Hepatocyte (in vitro differentiated cells): Measurements from ENCODE around the gene ZSCAN10. TPM values are rescaled to one million over a fixed set of nuclear protein-coding genes. Genes with fewer than 3 reads are reported as not detected.
"Not testable (repeated sequence)": the region's sequence is repeated elsewhere in the genome, so short reads cannot be mapped to it uniquely, and the experiment has no call there.

Source experiments
- DNase-seq: peaks from one replicate; pipeline ENCODE4 v3.0.0-alpha.2; 2016; ENCODE audit warnings: low spot score
- H2AFZ ChIP-seq: fragments of 200-600 bp; sonication (generic); 2 replicates; pipeline ENCODE4 v1.6.0; 2016; ENCODE audit warnings: antibody characterized with exemption, mild to moderate bottlenecking
- H3K27ac ChIP-seq: fragments of 200-600 bp; sonication (generic); 2 replicates; pipeline ENCODE4 v1.5.1; 2016; ENCODE audit warnings: mild to moderate bottlenecking
- H3K27me3 ChIP-seq: fragments of 200-600 bp; sonication (generic); 2 replicates; pipeline ENCODE4 v1.6.1; 2016
- H3K36me3 ChIP-seq: fragments of 200-600 bp; sonication (generic); replicated peaks from 2 replicates; pipeline ENCODE4 v1.5.1; 2016; ENCODE audit warnings: low read depth; ENCODE audit not compliant: insufficient read depth
- H3K4me1 ChIP-seq: fragments of 200-600 bp; sonication (generic); 2 replicates; pipeline ENCODE4 v1.5.1; 2016; ENCODE audit warnings: mild to moderate bottlenecking, moderate library complexity; ENCODE audit not compliant: insufficient read depth
- H3K4me2 ChIP-seq: fragments of 200-600 bp; sonication (generic); 2 replicates; pipeline ENCODE4 v1.6.0; 2016
- H3K4me3 ChIP-seq: fragments of 200-600 bp; sonication (generic); 2 replicates; pipeline ENCODE4 v1.5.1; 2016; ENCODE audit warnings: mild to moderate bottlenecking
- H3K79me2 ChIP-seq: fragments of 200-600 bp; sonication (generic); 2 replicates; pipeline ENCODE4 v1.6.0; 2017; ENCODE audit warnings: mild to moderate bottlenecking
- H3K9me2 ChIP-seq: fragments of 200-600 bp; sonication (generic); replicated peaks from 2 replicates; pipeline ENCODE4 v1.6.0; 2017; ENCODE audit warnings: mild to moderate bottlenecking; ENCODE audit not compliant: insufficient read depth
- H3K9me3 ChIP-seq: fragments of 200-600 bp; sonication (generic); 2 replicates; pipeline ENCODE4 v1.5.1; 2016; ENCODE audit warnings: low read depth, mild to moderate bottlenecking
- H4K20me1 ChIP-seq: fragments of 200-600 bp; sonication (generic); 2 replicates; pipeline ENCODE4 v1.6.0; 2016; ENCODE audit warnings: mild to moderate bottlenecking; ENCODE audit not compliant: insufficient read depth, poor library complexity, severe bottlenecking
- EZH2 ChIP-seq: fragments of 200-600 bp; sonication (generic); IDR thresholded peaks from 2 replicates; pipeline ENCODE4 v1.6.1; 2016; ENCODE audit warnings: antibody characterized with exemption, mild to moderate bottlenecking, borderline replicate concordance
- EZH2phosphoT487 ChIP-seq: fragments of 200-600 bp; sonication (generic); IDR thresholded peaks from one replicate; pipeline ENCODE4 v1.6.1; 2018; ENCODE audit warnings: antibody characterized with exemption, mild to moderate bottlenecking, low read depth, moderate library complexity; ENCODE audit not compliant: unreplicated experiment, severe bottlenecking
- whole genome bisulfite sequencing: methylation state at CpG from one replicate; pipeline ENCODE4 v1.1.6; 2016; ENCODE audit warnings: low lambda C conversion rate; ENCODE audit errors: missing lambda C conversion rate; 5-methylcytosine and 5-hydroxymethylcytosine counted together
- polyA plus RNA-seq: library from polyadenylated mRNA; unstranded; fragments of >200 nt; fragmentation: Nextera tagmentation; extraction: Ambion mirVana; gene quantifications from 2 replicates; pipeline ENCODE4 v1.2.1, GENCODE V29; 2016
- total RNA-seq: library from RNA; depleted of rRNA; stranded (reverse); fragments of >200 nt; gene quantifications from 2 replicates; pipeline ENCODE4 v1.2.3, GENCODE V29; 2014
- TF ChIP-seq, protein P1 (sequence below): fragments of 200-600 bp; sonication (generic); IDR thresholded peaks from 2 replicates; pipeline ENCODE4 v1.5.1; 2016; ENCODE audit warnings: antibody characterized with exemption, mild to moderate bottlenecking; ENCODE audit not compliant: poor library complexity

Gene ZSCAN10
- total and polyA plus RNA-seq, 2 experiments from 2014 or later, result not detected

DNA sequence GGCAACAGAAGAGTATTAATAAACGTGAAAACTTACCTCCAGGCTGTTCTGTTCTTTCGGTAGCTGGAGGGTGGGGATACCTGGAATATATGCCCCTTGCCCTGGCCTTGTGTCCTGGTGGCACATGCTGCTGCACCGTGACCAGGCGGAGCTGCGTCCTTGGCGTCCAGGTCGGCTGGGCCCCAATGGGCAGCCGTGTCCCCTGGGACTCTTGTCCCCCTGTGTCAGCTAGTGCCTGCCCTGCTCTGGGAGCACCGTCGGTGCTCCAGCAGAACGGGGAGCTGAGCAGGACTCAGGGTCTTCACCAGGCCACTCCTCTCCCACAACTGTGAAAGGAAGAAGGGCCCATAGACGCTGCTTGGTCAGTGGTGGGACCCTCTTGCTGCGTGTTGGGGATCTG lies 43.7 kb upstream of the ZSCAN10 start:
- H3K27ac ChIP-seq, result no peak overlapping the region
- no peaks in the 10 kb centered on the region for H3K36me3 ChIP-seq

DNA sequence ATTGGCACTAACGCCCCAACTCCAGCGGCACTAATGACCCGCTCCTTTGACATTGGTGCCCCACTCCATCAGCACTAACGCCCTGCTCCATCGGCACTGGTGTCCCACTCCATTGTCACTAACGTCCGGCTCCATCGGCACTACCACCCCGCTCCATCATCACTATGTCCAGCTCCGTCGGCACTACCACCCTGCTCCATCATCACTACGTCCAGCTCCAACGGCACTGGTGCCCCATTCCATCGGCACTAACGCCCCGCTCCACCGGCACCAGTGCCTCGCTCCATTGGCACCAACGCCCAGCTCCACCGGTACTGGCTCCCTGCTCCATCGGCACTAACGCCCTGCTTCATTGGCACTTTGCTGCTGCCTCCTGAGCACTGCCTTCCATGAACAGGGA lies 43.2 kb upstream of the ZSCAN10 start:
- H3K4me2 ChIP-seq, result no peak overlapping the region
- no peaks in the 10 kb centered on the region for H3K4me1 ChIP-seq
- no peaks in the 10 kb centered on the region for H3K36me3 ChIP-seq
- H3K27me3 ChIP-seq, result no peaks in the 10 kb centered on the region
- WGBS, result 95% methylated on average over 22 of the region's 22 CpGs
- no peak for DNase-seq
- no peaks in the 10 kb centered on the region for H4K20me1 ChIP-seq
- H3K27ac ChIP-seq, result no peak overlapping the region
- no peaks in the 10 kb centered on the region for H3K9me2 ChIP-seq
- H3K9me3 ChIP-seq, result no peaks in the 10 kb centered on the region
- H2AFZ ChIP-seq, result no peak overlapping the region
- no peaks in the 10 kb centered on the region for H3K79me2 ChIP-seq
- TF ChIP-seq EZH2 (no peak), EZH2phosphoT487 (no peak)
- TF ChIP-seq, protein P1, sequence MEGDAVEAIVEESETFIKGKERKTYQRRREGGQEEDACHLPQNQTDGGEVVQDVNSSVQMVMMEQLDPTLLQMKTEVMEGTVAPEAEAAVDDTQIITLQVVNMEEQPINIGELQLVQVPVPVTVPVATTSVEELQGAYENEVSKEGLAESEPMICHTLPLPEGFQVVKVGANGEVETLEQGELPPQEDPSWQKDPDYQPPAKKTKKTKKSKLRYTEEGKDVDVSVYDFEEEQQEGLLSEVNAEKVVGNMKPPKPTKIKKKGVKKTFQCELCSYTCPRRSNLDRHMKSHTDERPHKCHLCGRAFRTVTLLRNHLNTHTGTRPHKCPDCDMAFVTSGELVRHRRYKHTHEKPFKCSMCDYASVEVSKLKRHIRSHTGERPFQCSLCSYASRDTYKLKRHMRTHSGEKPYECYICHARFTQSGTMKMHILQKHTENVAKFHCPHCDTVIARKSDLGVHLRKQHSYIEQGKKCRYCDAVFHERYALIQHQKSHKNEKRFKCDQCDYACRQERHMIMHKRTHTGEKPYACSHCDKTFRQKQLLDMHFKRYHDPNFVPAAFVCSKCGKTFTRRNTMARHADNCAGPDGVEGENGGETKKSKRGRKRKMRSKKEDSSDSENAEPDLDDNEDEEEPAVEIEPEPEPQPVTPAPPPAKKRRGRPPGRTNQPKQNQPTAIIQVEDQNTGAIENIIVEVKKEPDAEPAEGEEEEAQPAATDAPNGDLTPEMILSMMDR, result no peak
- no peak overlapping the region for H3K4me3 ChIP-seq

More for the DNA sequence above, 43.7 kb upstream of the ZSCAN10 start:
- Histone ChIP-seq H2AFZ (no peak overlapping the region), H3K4me1 (no peaks in the 10 kb centered on the region), H3K4me3 (no peak overlapping the region), H4K20me1 (no peaks in the 10 kb centered on the region), H3K79me2 (no peaks in the 10 kb centered on the region), H3K9me3 (no peaks in the 10 kb centered on the region), H3K4me2 (no peak overlapping the region), H3K9me2 (no peaks in the 10 kb centered on the region), H3K27me3 (no peaks in the 10 kb centered on the region)
- TF ChIP-seq EZH2, result no peak
- 88% methylated on average over 13 of the region's 13 CpGs for WGBS
- DNase-seq, result no peak

DNA sequence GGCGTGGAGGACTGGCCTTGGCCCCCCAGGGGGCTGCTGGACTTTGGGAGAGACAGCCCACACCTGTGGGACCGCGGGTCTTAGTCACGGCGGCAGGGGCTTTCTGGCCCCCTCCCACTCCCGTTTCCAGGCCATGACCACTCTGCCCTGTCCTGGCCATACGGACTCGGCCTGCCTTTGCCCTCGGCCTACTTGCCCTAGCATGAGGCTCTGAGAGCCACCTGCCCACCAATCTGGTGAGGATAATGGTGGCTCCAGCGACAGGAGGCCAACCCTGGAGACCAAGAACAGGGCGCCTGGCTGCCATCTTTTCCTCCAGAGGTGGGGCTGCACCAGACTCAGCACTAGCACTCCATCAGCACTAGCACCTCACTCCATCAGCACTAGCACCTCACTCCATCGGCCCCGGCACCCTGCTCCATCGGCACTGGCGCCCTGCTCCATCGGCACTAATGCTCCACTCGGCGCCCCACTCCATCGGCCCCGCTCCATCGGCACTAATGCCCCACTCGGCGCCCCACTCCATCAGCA lies 42.8 kb upstream of the ZSCAN10 start:
- Histone ChIP-seq H3K36me3 (no peaks in the 10 kb centered on the region), H3K9me3 (no peaks in the 10 kb centered on the region), H3K27ac (no peak overlapping the region), H4K20me1 (no peaks in the 10 kb centered on the region), H3K4me3 (no peak overlapping the region), H3K79me2 (peaks cover 2% of the 10 kb centered on the region), H2AFZ (no peak overlapping the region), H3K9me2 (no peaks in the 10 kb centered on the region), H3K4me2 (no peak overlapping the region), H3K27me3 (no peaks in the 10 kb centered on the region), H3K4me1 (no peaks in the 10 kb centered on the region)
- 95% methylated on average over 22 of the region's 23 CpGs for WGBS
- DNase-seq, result no peak
- TF ChIP-seq EZH2 (no peak), EZH2phosphoT487 (no peak)
- TF ChIP-seq, protein P1, result no peak

DNA sequence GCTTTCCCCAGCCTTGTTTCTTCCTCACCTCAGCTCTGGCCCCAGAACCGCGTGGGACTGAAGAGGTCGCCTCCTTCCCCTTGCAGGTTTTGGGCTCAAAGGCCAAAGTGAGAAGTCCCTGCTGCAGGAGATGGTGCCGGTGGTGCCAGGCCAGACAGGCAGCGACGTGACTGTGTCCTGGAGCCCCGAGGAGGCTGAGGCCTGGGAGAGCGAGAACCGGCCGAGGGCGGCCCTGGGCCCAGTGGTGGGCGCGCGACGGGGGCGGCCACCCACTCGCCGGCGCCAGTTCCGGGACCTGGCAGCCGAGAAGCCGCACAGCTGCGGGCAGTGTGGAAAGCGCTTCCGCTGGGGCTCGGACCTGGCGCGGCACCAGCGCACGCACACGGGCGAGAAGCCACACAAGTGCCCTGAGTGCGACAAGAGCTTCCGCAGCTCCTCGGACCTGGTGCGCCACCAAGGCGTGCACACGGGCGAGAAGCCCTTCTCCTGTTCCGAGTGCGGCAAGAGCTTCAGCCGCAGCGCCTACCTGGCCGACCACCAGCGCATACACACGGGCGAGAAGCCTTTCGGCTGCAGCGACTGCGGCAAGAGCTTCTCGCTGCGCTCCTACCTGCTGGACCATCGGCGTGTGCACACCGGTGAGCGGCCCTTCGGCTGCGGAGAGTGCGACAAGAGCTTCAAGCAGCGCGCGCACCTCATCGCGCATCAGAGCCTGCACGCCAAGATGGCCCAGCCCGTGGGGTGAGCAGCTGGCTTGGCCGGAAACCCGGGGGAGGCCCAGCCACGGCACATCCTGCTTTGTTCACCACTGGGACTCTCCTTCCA lies 41.7 kb upstream of the ZSCAN10 start:
- 98% methylated on average over 63 of the region's 69 CpGs for WGBS
- H3K36me3 ChIP-seq, result no peaks in the 10 kb centered on the region

DNA sequence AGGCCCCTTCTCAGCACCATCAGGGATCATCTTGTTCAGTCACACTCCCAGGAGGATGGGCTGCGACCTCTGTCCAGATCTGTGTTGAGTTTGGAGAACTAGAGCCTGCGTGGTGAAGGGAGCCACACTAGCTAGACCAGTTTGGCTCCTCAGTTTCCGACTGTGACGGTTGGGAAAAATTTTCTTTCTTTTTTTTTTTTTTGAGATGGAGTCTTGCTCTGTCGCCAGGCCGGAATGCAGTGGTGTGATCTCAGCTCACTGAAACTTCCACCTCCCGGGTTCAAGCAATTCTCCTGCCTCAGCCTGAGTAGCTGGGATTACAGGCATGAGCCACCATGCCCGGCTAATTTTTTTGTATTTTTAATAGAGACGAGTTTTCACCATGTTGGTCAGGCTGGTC lies 40.5 kb upstream of the ZSCAN10 start:
- not testable (repeated sequence) for H3K36me3 ChIP-seq, H3K4me1 ChIP-seq, H2AFZ ChIP-seq, H3K9me3 ChIP-seq, H3K27me3 ChIP-seq, H3K9me2 ChIP-seq, H4K20me1 ChIP-seq, H3K4me3 ChIP-seq, H3K4me2 ChIP-seq, DNase-seq
- WGBS, result 84% methylated on average over 9 of the region's 9 CpGs
- peaks cover 13% of the 10 kb centered on the region for H3K79me2 ChIP-seq
- peak overlapping the region; percentile 46 for H3K27ac ChIP-seq

More for the DNA sequence above, 41.7 kb upstream of the ZSCAN10 start:
- Histone ChIP-seq H3K79me2 (peaks cover 12% of the 10 kb centered on the region), H3K27me3 (no peaks in the 10 kb centered on the region), H4K20me1 (no peaks in the 10 kb centered on the region), H3K9me2 (no peaks in the 10 kb centered on the region), H3K27ac (no peak overlapping the region), H3K4me2 (no peak overlapping the region), H3K4me1 (no peaks in the 10 kb centered on the region), H3K9me3 (no peaks in the 10 kb centered on the region), H3K4me3 (no peak overlapping the region), H2AFZ (no peak overlapping the region)
- no peak for DNase-seq
- no peak for TF ChIP-seq EZH2phosphoT487
